Uterus (tissue), 2 donors: ENCODE measurements around the gene NHLRC2.

Experiments used
- CTCF ChIP-seq, 4 experiments: fragments of 200-600 bp in 2 of 4; fragments of 450-650 bp in 2 of 4; sonication (generic) in 2 of 4; IDR thresholded peaks; one replicate each; pipeline ENCODE4 v1.5.1; 2016 to 2019; ENCODE audit warnings: antibody characterized with exemption in 4 of 4, mild to moderate bottlenecking in 2 of 4, moderate library complexity in 1 of 4
- POLR2A ChIP-seq, 2 donors: fragments of 450-650 bp; IDR thresholded peaks; one replicate each; pipeline ENCODE4 v1.6.1; 2016; ENCODE audit warnings: antibody characterized with exemption in 2 of 2, mild to moderate bottlenecking in 1 of 2, moderate library complexity in 1 of 2

GRCh38 chr10:113922787-113923570, 68.5 kb downstream of the NHLRC2 start:
- TF ChIP-seq POLR2A (IDR thresholded peaks at IDR 0.05) (no peak), CTCF (IDR thresholded peaks at IDR 0.05) (no peak)
